Endothelial cell (in vitro differentiated cells): ENCODE data around the gene MSRB1. TPM values are rescaled to one million over a fixed set of nuclear protein-coding genes. Genes with fewer than 3 reads are reported as not detected.
A peak's percentile ranks its signal among the peaks of the same experiment; 100 is the strongest.

Experiments
- DNase-seq: peaks from one replicate; pipeline ENCODE4 v3.0.0; 2021; ENCODE audit warnings: low spot score
- H3K27ac Mint-ChIP-seq: one replicate; pipeline ENCODE4 v1.8.0; 2021; ENCODE audit warnings: mixed read lengths, inconsistent platforms; ENCODE audit not compliant: unreplicated experiment
- H3K27me3 Mint-ChIP-seq: one replicate; pipeline ENCODE4 v1.8.0; 2021; ENCODE audit warnings: mild to moderate bottlenecking, moderate library complexity, mixed read lengths, inconsistent platforms; ENCODE audit not compliant: unreplicated experiment
- H3K36me3 Mint-ChIP-seq: one replicate; pipeline ENCODE4 v1.8.0; 2021; ENCODE audit warnings: mild to moderate bottlenecking, low read depth, mixed read lengths, inconsistent platforms; ENCODE audit not compliant: unreplicated experiment
- H3K4me1 Mint-ChIP-seq: one replicate; pipeline ENCODE4 v1.8.0; 2021; ENCODE audit warnings: mild to moderate bottlenecking, mixed read lengths, inconsistent platforms; ENCODE audit not compliant: unreplicated experiment
- H3K4me3 Mint-ChIP-seq: one replicate; pipeline ENCODE4 v1.8.0; 2021; ENCODE audit warnings: mild to moderate bottlenecking, mixed read lengths, inconsistent platforms; ENCODE audit not compliant: unreplicated experiment
- H3K9me3 Mint-ChIP-seq: one replicate; pipeline ENCODE4 v1.8.0; 2021; ENCODE audit warnings: mixed read lengths, inconsistent platforms; ENCODE audit not compliant: unreplicated experiment
- total RNA-seq: library from RNA; stranded (reverse); fragmentation: NEBNext Ultra II Directional; extraction: Animal tissue kit (Norgen Biotek cat#: 25700); gene quantifications from one replicate; pipeline ENCODE4 v1.2.1, GENCODE V29; 2021; ENCODE audit not compliant: unreplicated experiment
- TF ChIP-seq, protein P1 (sequence below): fragments of 200-600 bp; sonication (generic); IDR thresholded peaks from one replicate; pipeline ENCODE4 v1.5.0; 2021; ENCODE audit warnings: antibody characterized with exemption; ENCODE audit not compliant: unreplicated experiment

MSRB1 gene
- total RNA-seq, 1 donor from 2014 or later: 18.1 TPM

- Mint-ChIP-seq H3K4me3 (peak overlapping the region; percentile 89), H3K36me3 (peaks cover 5% of the 10 kb centered on the region), H3K27ac (no peak overlapping the region), H3K9me3 (no peaks in the 10 kb centered on the region), H3K4me1 (peaks cover 14% of the 10 kb centered on the region), H3K27me3 (peaks cover 38% of the 10 kb centered on the region)
- TF ChIP-seq, protein P1, sequence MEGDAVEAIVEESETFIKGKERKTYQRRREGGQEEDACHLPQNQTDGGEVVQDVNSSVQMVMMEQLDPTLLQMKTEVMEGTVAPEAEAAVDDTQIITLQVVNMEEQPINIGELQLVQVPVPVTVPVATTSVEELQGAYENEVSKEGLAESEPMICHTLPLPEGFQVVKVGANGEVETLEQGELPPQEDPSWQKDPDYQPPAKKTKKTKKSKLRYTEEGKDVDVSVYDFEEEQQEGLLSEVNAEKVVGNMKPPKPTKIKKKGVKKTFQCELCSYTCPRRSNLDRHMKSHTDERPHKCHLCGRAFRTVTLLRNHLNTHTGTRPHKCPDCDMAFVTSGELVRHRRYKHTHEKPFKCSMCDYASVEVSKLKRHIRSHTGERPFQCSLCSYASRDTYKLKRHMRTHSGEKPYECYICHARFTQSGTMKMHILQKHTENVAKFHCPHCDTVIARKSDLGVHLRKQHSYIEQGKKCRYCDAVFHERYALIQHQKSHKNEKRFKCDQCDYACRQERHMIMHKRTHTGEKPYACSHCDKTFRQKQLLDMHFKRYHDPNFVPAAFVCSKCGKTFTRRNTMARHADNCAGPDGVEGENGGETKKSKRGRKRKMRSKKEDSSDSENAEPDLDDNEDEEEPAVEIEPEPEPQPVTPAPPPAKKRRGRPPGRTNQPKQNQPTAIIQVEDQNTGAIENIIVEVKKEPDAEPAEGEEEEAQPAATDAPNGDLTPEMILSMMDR: no peak
- no peak for DNase-seq
Measured at GRCh38 chr16:1985466-1986150, 42.6 kb upstream of the MSRB1 start.

DNA sequence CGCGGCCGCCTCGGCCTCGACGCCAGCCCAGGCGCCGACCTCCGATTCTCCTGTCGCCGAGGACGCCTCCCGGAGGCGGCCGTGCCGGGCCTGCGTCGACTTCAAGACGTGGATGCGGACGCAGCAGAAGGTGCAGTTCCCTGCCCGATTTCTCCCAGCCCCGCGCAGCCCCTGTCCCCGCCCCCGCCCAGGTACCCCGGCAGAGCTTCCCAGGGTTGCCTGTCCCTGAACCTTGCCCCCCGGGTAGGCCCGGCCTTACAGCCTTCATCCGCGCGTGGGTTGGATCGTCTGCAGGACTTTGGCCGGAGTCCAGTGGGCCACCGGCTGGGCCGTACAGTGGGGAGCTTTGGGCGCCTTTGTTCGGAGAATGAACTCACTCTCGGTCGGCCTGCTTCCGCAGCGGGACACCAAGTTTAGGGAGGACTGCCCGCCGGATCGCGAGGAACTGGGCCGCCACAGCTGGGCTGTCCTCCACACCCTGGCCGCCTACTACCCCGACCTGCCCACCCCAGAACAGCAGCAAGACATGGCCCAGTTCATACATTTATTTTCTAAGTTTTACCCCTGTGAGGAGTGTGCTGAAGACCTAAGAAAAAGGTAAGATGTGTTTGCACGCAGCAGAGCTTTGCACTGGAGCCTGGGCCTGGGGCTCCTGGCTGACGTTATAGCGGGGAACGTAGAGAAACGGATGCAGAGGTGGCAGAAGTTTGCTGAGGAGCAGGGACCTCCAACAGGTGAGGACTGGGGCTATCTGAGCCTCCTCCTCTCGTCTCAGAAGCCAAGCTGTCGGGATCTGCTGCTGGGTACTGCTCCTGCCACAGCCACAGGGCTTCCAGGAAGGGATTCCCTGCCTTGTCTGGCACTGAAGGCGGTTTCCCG lies 41.6 kb upstream of the MSRB1 start:
- DNase-seq: no peak
- H3K4me3 Mint-ChIP-seq: peak overlapping the region; percentile 89
- H3K36me3 Mint-ChIP-seq: peaks cover 5% of the 10 kb centered on the region
- peaks cover 40% of the 10 kb centered on the region for H3K27me3 Mint-ChIP-seq
- H3K9me3 Mint-ChIP-seq: no peaks in the 10 kb centered on the region
- H3K27ac Mint-ChIP-seq: peak overlapping the region; percentile 67
- TF ChIP-seq, protein P1: no peak
- H3K4me1 Mint-ChIP-seq: peaks cover 14% of the 10 kb centered on the region

- H3K9me3 Mint-ChIP-seq: no peaks in the 10 kb centered on the region
- H3K36me3 Mint-ChIP-seq: peaks cover 5% of the 10 kb centered on the region
- peaks cover 36% of the 10 kb centered on the region for H3K27me3 Mint-ChIP-seq
- peak within 1 kb of the TSS; percentile 67 for H3K27ac Mint-ChIP-seq
- peaks cover 14% of the 10 kb centered on the region for H3K4me1 Mint-ChIP-seq
- peak within 1 kb of the TSS; percentile 89 for H3K4me3 Mint-ChIP-seq
- peak; percentile 98 for DNase-seq
- TF ChIP-seq, protein P1: peak; percentile 25
Measured at GRCh38 chr16:1983544-1984346, 40.7 kb upstream of the MSRB1 start, which contains the start of gene GFER. Gene GFER, plus strand, starts transcription at chr16:1984193. Its CDS starts 26 bp downstream, at chr16:1984219.

GRCh38 chr16:1982991-1983543 lies 40.1 kb upstream of the MSRB1 start:
- Mint-ChIP-seq H3K4me3 (peak overlapping the region; percentile 89), H3K9me3 (no peaks in the 10 kb centered on the region), H3K4me1 (peaks cover 14% of the 10 kb centered on the region), H3K36me3 (peaks cover 5% of the 10 kb centered on the region), H3K27ac (peak overlapping the region; percentile 67), H3K27me3 (peaks cover 31% of the 10 kb centered on the region)
- no peak for DNase-seq
- TF ChIP-seq, protein P1: no peak
